ENCODE data around the gene ZC3H8.

Gene ZC3H8

GRCh38 chr2:112195167-112195766, 59.6 kb downstream of the ZC3H8 start:
- no peak for DNase-seq (ENCODE audit: low spot score)

- DNase-seq (ENCODE audit: low spot score), result no peak
Observed at GRCh38 chr2:112194482-112194881, 60.4 kb downstream of the ZC3H8 start.

- DNase-seq (ENCODE audit: low spot score), result no peak
Observed at GRCh38 chr2:112194028-112194427, 60.8 kb downstream of the ZC3H8 start.

GRCh38 chr2:112189001-112189556, 65.8 kb downstream of the ZC3H8 start:
- no peak for DNase-seq (ENCODE audit: low spot score)

- no peak for DNase-seq (ENCODE audit: low spot score)
Observed at GRCh38 chr2:112187805-112188596, 66.8 kb downstream of the ZC3H8 start.

GRCh38 chr2:112187046-112187715, 67.7 kb downstream of the ZC3H8 start:
- DNase-seq (ENCODE audit: low spot score), result no peak

GRCh38 chr2:112185131-112185530, 69.7 kb downstream of the ZC3H8 start:
- no peak for DNase-seq (ENCODE audit: low spot score)

GRCh38 chr2:112184121-112184520, 70.7 kb downstream of the ZC3H8 start:
- no peak for DNase-seq (ENCODE audit: low spot score)

GRCh38 chr2:112183327-112184025, 71.4 kb downstream of the ZC3H8 start:
- DNase-seq (ENCODE audit: low spot score), result no peak

GRCh38 chr2:112182581-112183034, 72.2 kb downstream of the ZC3H8 start:
- DNase-seq (ENCODE audit: low spot score), result no peak

GRCh38 chr2:112181571-112182290, 73.1 kb downstream of the ZC3H8 start:
- DNase-seq (ENCODE audit: low spot score), result no peak

- DNase-seq (ENCODE audit: low spot score), result no peak
Observed at GRCh38 chr2:112175958-112176573, 78.8 kb downstream of the ZC3H8 start.

- no peak for DNase-seq (ENCODE audit: low spot score)
Observed at GRCh38 chr2:112175333-112175732, 79.5 kb downstream of the ZC3H8 start.

- no peak for DNase-seq (ENCODE audit: low spot score)
Observed at GRCh38 chr2:112174383-112174782, 80.5 kb downstream of the ZC3H8 start.

GRCh38 chr2:112173646-112174319, 81.1 kb downstream of the ZC3H8 start:
- DNase-seq (ENCODE audit: low spot score), result no peak

- no peak for DNase-seq (ENCODE audit: low spot score)
Observed at GRCh38 chr2:112170495-112170894, 84.3 kb downstream of the ZC3H8 start.

GRCh38 chr2:112168422-112169124, 86.3 kb downstream of the ZC3H8 start:
- DNase-seq (ENCODE audit: low spot score), result peak; percentile 83

GRCh38 chr2:112166806-112167499, 87.9 kb downstream of the ZC3H8 start:
- no peak for DNase-seq (ENCODE audit: low spot score)

- no peak for DNase-seq (ENCODE audit: low spot score)
Observed at GRCh38 chr2:112165296-112165695, 89.5 kb downstream of the ZC3H8 start.

Measured in AG20443 (cell line).